ENCODE results near the gene GPX4.

DNA sequence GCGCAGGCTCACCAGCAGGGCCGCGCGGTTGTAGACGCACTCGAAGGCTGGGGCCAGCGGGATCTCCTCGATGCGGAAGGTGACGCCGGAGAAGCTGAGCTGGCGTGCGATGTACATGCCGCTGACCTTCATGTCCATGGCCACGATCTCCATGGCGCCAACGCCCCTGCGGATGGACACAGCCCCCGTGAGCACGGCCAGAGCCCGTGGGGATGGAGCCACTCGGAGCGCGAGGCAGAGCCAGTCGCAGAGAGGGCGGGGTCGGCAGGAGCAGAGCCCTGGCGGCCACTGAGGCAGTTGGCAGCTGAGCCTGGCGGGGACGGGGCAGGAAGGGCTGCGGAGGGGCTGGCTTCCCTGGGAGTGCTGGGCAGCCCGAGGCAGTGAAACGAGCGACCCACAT lies 15.2 kb downstream of the GPX4 start:
- TF ChIP-seq, protein P1, sequence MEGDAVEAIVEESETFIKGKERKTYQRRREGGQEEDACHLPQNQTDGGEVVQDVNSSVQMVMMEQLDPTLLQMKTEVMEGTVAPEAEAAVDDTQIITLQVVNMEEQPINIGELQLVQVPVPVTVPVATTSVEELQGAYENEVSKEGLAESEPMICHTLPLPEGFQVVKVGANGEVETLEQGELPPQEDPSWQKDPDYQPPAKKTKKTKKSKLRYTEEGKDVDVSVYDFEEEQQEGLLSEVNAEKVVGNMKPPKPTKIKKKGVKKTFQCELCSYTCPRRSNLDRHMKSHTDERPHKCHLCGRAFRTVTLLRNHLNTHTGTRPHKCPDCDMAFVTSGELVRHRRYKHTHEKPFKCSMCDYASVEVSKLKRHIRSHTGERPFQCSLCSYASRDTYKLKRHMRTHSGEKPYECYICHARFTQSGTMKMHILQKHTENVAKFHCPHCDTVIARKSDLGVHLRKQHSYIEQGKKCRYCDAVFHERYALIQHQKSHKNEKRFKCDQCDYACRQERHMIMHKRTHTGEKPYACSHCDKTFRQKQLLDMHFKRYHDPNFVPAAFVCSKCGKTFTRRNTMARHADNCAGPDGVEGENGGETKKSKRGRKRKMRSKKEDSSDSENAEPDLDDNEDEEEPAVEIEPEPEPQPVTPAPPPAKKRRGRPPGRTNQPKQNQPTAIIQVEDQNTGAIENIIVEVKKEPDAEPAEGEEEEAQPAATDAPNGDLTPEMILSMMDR (IDR thresholded peaks at IDR 0.05 in 8 of 11, conservative IDR thresholded peaks at IDR 0.05 in 3 of 11): no peak
- TF ChIP-seq POLR2AphosphoS5 (IDR thresholded peaks at IDR 0.05): peak; percentile 65 to 85 (median 67)

All from spleen (tissue), 7 donors.